Measurements from ENCODE around the gene RND2.

DNA sequence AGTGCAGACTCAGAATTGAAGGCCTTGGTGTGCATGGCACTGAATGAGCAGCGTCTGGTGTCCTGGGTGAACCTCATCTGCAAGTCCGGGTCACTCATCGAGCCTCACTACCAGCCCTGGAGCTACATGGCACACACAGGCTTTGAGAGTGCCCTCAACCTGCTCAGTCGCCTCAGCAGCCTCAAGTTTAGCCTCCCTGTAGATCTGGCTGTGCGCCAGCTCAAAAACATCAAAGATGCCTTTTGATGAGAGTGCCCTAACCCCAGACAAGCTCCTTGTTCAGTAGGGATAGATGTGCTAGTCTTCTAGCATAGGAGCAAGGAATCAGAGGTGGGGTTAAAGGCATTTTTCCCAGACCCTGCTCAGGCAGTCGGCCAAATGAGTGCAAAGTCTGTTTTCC is 33.6 kb upstream of the RND2 start:
- no peak for TF ChIP-seq EZH2phosphoT487 (IDR thresholded peaks at IDR 0.05; ENCODE audit: unreplicated experiment)
- TF ChIP-seq, protein P1, sequence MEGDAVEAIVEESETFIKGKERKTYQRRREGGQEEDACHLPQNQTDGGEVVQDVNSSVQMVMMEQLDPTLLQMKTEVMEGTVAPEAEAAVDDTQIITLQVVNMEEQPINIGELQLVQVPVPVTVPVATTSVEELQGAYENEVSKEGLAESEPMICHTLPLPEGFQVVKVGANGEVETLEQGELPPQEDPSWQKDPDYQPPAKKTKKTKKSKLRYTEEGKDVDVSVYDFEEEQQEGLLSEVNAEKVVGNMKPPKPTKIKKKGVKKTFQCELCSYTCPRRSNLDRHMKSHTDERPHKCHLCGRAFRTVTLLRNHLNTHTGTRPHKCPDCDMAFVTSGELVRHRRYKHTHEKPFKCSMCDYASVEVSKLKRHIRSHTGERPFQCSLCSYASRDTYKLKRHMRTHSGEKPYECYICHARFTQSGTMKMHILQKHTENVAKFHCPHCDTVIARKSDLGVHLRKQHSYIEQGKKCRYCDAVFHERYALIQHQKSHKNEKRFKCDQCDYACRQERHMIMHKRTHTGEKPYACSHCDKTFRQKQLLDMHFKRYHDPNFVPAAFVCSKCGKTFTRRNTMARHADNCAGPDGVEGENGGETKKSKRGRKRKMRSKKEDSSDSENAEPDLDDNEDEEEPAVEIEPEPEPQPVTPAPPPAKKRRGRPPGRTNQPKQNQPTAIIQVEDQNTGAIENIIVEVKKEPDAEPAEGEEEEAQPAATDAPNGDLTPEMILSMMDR (conservative IDR thresholded peaks at IDR 0.05; ENCODE audit: low read depth in 2 of 2): no peak

Data from GM23338 (cell line).